ENCODE results near the gene HADHA. TPM values are rescaled to one million over a fixed set of nuclear protein-coding genes. Genes with fewer than 3 reads are reported as not detected.

Gene HADHA
- total RNA-seq, 1 experiment from 2014 or later: 112 TPM

DNA sequence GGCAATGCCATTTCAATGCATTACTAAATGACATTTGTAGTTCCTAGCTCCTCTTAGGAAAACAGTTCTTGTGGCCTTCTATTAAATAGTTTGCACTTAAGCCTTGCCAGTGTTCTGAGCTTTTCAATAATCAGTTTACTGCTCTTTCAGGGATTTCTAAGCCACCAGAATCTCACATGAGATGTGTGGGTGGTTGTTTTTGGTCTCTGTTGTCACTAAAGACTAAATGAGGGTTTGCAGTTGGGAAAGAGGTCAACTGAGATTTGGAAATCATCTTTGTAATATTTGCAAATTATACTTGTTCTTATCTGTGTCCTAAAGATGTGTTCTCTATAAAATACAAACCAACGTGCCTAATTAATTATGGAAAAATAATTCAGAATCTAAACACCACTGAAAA, 45.6 kb upstream of the HADHA start:
- TF ChIP-seq, protein P1, sequence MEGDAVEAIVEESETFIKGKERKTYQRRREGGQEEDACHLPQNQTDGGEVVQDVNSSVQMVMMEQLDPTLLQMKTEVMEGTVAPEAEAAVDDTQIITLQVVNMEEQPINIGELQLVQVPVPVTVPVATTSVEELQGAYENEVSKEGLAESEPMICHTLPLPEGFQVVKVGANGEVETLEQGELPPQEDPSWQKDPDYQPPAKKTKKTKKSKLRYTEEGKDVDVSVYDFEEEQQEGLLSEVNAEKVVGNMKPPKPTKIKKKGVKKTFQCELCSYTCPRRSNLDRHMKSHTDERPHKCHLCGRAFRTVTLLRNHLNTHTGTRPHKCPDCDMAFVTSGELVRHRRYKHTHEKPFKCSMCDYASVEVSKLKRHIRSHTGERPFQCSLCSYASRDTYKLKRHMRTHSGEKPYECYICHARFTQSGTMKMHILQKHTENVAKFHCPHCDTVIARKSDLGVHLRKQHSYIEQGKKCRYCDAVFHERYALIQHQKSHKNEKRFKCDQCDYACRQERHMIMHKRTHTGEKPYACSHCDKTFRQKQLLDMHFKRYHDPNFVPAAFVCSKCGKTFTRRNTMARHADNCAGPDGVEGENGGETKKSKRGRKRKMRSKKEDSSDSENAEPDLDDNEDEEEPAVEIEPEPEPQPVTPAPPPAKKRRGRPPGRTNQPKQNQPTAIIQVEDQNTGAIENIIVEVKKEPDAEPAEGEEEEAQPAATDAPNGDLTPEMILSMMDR (conservative IDR thresholded peaks at IDR 0.05): no peak
- Histone ChIP-seq H3K9ac (ENCODE audit: extremely low read depth, insufficient read length, low read length) (no peak overlapping the region), H2BK12ac (ENCODE audit: insufficient read length, low read depth, low read length) (no peak overlapping the region), H3K27ac (ENCODE audit: insufficient read length, low read depth, low read length) (no peak overlapping the region), H3K23ac (ENCODE audit: insufficient read length, low read depth, low read length) (no peak overlapping the region), H2AK5ac (ENCODE audit: insufficient read length, low read length) (no peak overlapping the region), H3K4ac (ENCODE audit: low read depth, low read length) (no peak overlapping the region), H2BK20ac (ENCODE audit: low read depth, low read length, poor library complexity, severe bottlenecking) (no peak overlapping the region), H3K4me2 (ENCODE audit: insufficient read depth, insufficient read length, low read length) (no peak overlapping the region), H3K56ac (ENCODE audit: insufficient read length, low read depth, low read length) (no peak overlapping the region), H2AFZ (ENCODE audit: low read length) (no peak overlapping the region), H3K14ac (ENCODE audit: insufficient read depth, low read length) (no peak overlapping the region), H4K91ac (ENCODE audit: insufficient read length, low read depth, low read length) (no peak overlapping the region), H3K4me1 (ENCODE audit: insufficient read depth, low read length) (0 out of 2 replicates have a peak, but pooled peaks cover 3% of the 10 kb centered on the region), H3K9me3 (ENCODE audit: control insufficient read depth, low read depth, low read length) (no peaks in the 10 kb centered on the region), H4K8ac (replicated peaks; ENCODE audit: insufficient read length, low read depth, low read length) (no peak overlapping the region), H3K23me2 (ENCODE audit: insufficient read length, low read depth, low read length, poor library complexity, severe bottlenecking) (no peaks in the 10 kb centered on the region), H3K27me3 (ENCODE audit: insufficient read depth, low read length) (no peaks in the 10 kb centered on the region), H2BK15ac (ENCODE audit: low read depth, low read length) (no peak overlapping the region), H3K79me2 (ENCODE audit: insufficient read depth, low read length) (no peaks in the 10 kb centered on the region), H3K79me1 (ENCODE audit: insufficient read depth, low read depth, low read length, poor library complexity, severe bottlenecking) (no peaks in the 10 kb centered on the region), H2BK120ac (ENCODE audit: low read depth, low read length, poor library complexity, severe bottlenecking) (no peak overlapping the region), H3T11ph (ENCODE audit: low read length) (no peak overlapping the region), H3K18ac (ENCODE audit: insufficient read length, low read depth, low read length) (no peak overlapping the region), H4K20me1 (ENCODE audit: control insufficient read depth, insufficient read depth, insufficient read length) (no peaks in the 10 kb centered on the region), H2BK5ac (ENCODE audit: insufficient read length, low read length) (no peak overlapping the region), H4K5ac (ENCODE audit: insufficient read length, low read depth, low read length) (no peak overlapping the region)
- H3K36me3 Mint-ChIP-seq (ENCODE audit: insufficient read depth in 1 of 3, low read depth in 3 of 3): peaks cover 6 to 23% (median 11%) of the 10 kb centered on the region in 3 experiments; a peak in 6 of 7 replicates
- H3K4me1 Mint-ChIP-seq: peaks cover 7 to 8% of the 10 kb centered on the region in 2 experiments
- DNase-seq: no peak
- H3K27me3 Mint-ChIP-seq (ENCODE audit: low read depth): no peaks in the 10 kb centered on the region
- no peaks in the 10 kb centered on the region for H3K9me3 Mint-ChIP-seq
- no peak overlapping the region for H3K4me3 Mint-ChIP-seq
- no peak overlapping the region for H3K27ac Mint-ChIP-seq
- WGBS (ENCODE audit: extremely low coverage, insufficient read length, low lambda C conversion rate): no CpG with 5 or more reads among the region's 1 CpG

Data from H9 (cell line).